GM19023 (cell line): ENCODE measurements around the gene TP53BP1.
"Not testable (repeated sequence)": the region's sequence is repeated elsewhere in the genome, so short reads cannot be mapped to it uniquely, and the experiment has no call there.

Source experiments
- ATAC-seq: cut with Tn5 transposase; IDR thresholded peaks from one replicate; pipeline ENCODE4 v1.9.1; 2021; ENCODE audit warnings: mild to moderate bottlenecking, moderate library complexity; ENCODE audit not compliant: unreplicated experiment

The TP53BP1 gene

GRCh38 chr15:43492673-43493601 lies at the start of gene TP53BP1:
Gene TP53BP1 (minus strand): TSS chr15:43493156. CDS start chr15:43493043, 113 bp downstream.
- ATAC-seq = peak; percentile 99

DNA sequence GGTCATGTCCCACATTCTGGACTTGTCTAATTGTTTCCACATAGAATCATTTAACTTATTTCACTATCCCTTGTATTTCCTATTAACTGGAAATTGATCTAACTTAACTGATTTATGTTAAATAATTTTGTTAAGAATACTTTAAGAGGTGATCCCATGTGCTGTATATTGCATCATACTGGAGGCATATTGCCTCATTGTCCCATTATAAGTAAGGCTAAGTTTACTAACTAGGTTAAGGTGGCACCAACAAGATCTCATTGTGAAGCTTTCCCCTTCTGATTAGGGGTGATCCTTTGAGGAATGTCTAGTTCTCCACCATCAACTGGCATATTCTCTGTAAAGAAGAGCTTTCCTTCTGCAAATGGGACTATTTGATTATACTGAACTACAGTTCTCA lies 48.8 kb upstream of the TP53BP1 start:
- ATAC-seq = no peak

DNA sequence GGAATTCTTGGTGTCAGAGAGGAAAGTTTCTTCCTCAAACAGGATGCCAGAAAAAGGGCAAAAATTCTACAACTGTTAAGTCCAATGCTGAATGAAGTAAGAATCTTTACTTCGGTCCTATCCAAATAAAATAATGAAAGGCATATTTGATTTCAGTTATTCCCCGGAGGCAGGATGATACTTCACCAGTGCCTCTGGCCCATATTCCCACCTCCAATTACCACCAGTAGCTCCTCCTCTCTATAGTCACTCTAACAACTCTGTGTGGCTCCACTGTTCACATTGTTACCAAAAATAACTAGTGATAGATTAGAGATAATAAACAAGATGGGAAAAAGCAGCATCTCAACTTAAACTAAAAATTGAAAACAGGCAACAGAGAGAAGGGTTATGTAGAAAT lies 45.1 kb upstream of the TP53BP1 start:
- no peak for ATAC-seq

GRCh38 chr15:43534897-43535296 lies 41.9 kb upstream of the TP53BP1 start:
- ATAC-seq = no peak

DNA sequence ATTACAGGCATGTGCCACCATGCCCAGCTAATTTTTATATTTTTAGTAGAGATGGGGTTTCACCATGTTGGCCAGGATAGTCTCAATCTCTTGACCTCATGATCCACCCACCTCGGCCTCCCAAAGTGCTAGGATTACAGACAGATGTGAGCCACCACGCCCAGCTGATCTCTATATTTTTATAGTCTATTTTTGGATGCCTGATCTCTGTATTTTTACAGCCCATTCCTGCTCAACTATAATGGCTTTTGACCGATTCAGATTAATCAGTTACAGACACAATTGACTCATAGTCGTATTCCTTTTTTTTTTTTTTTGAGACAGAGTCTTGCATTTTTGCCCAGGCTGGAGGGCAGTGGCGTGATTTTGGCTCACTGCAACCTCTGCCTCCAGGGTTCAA lies 39.9 kb upstream of the TP53BP1 start:
- ATAC-seq = not testable (repeated sequence)

- ATAC-seq = no peak
These were observed 38.2 kb upstream of the TP53BP1 start for GRCh38 chr15:43531018-43531670.

GRCh38 chr15:43529587-43530345 lies 36.8 kb upstream of the TP53BP1 start:
- ATAC-seq = no peak

DNA sequence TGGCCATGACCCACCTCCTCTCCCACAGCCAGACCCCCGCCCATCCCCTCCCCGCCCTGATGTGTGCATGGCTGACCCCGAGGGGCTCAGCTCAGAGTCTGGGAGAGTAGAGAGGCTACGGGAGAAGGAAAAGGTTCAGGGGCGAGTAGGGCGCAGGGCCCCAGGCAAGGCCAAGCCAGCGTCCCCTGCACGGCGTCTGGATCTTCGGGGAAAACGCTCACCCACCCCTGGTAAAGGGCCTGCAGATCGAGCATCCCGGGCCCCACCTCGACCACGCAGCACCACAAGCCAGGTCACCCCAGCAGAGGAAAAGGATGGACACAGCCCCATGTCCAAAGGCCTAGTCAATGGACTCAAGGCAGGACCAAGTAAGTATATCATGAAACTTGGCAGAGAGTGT lies 36.2 kb upstream of the TP53BP1 start:
- ATAC-seq = no peak

DNA sequence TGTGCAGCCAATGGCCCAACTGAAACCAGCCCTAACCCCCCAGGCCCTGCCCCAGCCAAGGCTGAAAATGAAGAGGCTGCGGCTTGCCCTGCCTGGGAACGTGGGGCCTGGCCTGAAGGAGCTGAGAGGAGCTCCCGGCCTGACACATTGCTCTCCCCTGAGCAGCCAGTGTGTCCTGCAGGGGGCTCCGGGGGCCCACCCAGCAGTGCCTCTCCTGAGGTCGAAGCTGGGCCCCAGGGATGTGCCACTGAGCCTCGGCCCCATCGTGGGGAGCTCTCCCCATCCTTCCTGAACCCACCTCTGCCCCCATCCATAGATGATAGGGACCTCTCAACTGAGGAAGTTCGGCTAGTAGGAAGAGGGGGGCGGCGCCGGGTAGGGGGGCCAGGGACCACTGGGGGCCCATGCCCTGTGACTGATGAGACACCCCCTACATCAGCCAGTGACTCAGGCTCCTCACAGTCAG lies 35.6 kb upstream of the TP53BP1 start:
- no peak for ATAC-seq

DNA sequence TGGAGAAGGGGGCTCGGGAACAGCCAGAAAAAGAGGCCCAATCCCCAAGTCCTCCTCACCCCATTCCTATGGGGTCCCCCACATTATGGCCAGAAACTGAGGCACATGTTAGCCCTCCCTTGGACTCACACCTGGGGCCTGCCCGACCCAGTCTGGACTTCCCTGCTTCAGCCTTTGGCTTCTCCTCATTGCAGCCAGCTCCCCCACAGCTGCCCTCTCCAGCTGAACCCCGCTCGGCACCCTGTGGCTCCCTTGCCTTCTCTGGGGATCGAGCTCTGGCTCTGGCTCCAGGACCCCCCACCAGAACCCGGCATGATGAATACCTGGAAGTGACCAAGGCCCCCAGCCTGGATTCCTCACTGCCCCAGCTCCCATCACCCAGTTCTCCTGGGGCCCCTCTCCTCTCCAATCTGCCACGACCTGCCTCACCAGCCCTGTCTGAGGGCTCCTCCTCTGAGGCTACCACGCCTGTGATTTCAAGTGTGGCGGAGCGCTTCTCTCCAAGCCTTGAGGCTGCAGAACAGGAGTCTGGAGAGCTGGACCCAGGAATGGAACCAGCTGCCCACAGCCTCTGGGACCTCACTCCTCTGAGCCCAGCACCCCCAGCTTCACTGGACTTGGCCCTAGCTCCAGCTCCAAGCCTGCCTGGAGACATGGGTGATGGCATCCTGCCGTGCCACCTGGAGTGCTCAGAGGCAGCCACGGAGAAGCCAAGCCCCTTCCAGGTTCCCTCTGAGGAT lies 35.0 kb upstream of the TP53BP1 start:
- no peak for ATAC-seq

DNA sequence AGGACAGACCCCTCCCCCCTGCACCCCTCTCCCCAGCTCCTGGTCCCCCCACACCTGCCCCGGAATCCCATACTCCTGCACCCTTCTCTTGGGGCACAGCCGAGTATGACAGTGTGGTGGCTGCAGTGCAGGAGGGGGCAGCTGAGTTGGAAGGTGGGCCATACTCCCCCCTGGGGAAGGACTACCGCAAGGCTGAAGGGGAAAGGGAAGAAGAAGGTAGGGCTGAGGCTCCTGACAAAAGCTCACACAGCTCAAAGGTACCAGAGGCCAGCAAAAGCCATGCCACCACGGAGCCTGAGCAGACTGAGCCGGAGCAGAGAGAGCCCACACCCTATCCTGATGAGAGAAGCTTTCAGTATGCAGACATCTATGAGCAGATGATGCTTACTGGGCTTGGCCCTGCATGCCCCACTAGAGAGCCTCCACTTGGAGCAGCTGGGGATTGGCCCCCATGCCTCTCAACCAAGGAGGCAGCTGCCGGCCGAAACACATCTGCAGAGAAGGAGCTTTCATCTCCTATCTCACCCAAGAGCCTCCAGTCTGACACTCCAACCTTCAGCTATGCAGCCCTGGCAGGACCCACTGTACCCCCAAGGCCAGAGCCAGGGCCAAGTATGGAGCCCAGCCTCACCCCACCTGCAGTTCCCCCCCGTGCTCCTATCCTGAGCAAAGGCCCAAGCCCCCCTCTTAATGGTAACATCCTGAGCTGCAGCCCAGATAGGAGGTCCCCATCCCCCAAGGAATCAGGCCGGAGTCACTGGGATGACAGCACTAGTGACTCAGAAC lies 34.3 kb upstream of the TP53BP1 start:
- no peak for ATAC-seq

- no peak for ATAC-seq
These were observed 33.4 kb upstream of the TP53BP1 start for GRCh38 chr15:43526261-43526930.

DNA sequence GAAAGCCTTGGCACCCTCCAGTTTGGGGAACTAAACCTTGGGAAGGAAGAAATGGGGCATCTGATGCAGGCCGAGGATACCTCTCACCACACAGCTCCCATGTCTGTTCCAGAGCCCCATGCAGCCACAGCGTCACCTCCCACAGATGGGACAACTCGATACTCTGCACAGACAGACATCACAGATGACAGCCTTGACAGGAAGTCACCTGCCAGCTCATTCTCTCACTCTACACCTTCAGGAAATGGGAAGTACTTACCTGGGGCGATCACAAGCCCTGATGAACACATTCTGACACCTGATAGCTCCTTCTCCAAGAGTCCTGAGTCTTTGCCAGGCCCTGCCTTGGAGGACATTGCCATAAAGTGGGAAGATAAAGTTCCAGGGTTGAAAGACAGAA lies 32.2 kb upstream of the TP53BP1 start:
- no peak for ATAC-seq

DNA sequence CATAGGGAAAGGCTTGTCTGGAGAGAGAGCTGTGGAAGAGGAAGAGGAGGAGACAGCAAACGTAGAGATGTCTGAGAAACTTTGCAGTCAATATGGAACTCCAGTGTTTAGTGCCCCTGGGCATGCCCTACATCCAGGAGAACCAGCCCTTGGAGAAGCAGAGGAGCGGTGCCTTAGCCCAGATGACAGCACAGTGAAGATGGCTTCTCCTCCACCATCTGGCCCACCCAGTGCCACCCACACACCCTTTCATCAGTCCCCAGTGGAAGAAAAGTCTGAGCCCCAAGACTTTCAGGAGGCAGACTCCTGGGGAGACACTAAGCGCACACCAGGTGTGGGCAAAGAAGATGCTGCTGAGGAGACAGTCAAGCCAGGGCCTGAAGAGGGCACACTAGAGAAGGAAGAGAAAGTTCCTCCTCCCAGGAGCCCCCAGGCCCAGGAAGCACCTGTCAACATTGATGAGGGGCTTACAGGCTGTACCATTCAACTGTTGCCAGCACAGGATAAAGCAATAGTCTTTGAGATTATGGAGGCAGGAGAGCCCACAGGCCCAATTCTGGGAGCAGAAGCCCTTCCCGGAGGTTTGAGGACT lies 31.4 kb upstream of the TP53BP1 start:
- no peak for ATAC-seq

GRCh38 chr15:43523646-43524045 lies 30.7 kb upstream of the TP53BP1 start:
- no peak for ATAC-seq

DNA sequence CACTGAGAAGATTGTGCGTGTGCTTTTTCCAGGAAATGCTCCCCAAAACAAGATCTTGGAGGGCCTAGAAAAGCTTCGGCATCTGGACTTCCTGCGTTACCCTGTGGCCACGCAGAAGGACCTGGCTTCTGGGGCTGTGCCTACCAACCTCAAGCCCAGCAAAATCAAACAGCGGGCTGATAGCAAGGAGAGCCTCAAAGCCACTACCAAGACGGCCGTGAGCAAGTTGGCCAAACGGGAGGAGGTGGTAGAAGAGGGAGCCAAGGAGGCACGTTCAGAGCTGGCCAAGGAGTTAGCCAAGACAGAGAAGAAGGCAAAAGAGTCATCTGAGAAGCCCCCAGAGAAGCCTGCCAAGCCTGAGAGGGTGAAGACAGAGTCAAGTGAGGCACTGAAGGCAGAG lies 29.3 kb upstream of the TP53BP1 start:
- ATAC-seq = no peak

DNA sequence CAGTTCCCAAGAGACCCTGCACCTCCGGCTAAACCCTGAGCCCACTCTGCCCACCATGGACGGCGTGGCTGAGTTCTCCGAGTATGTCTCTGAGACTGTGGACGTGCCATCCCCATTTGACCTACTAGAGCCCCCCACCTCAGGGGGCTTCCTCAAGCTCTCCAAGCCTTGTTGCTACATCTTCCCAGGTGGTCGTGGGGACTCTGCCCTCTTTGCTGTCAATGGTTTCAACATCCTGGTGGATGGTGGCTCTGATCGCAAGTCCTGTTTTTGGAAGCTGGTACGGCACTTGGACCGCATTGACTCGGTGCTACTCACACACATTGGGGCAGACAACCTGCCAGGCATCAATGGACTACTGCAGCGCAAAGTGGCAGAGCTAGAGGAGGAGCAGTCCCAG lies 28.5 kb upstream of the TP53BP1 start:
- ATAC-seq = no peak

- no peak for ATAC-seq
These were observed 27.2 kb upstream of the TP53BP1 start for GRCh38 chr15:43520138-43520537.

GRCh38 chr15:43519196-43519595 lies 26.2 kb upstream of the TP53BP1 start:
- no peak for ATAC-seq
